ENCODE data around the gene NFATC2. TPM values are rescaled to one million over a fixed set of nuclear protein-coding genes. Genes with fewer than 3 reads are reported as not detected.

NFATC2 gene
- total RNA-seq, 1 donor, result 0.36 TPM

GRCh38 chr20:51460163-51460562 is 82.4 kb downstream of the NFATC2 start:
- no peak for TF ChIP-seq CTCF (IDR thresholded peaks at IDR 0.05; ENCODE audit: extremely low read depth, low read depth, low read length)
- H3K9me3 ChIP-seq (ENCODE audit: low read depth, low read length), result no peaks in the 10 kb centered on the region

GRCh38 chr20:51458751-51459439 is 83.6 kb downstream of the NFATC2 start:
- H3K27ac ChIP-seq (ENCODE audit: low read depth, low read length), result no peak overlapping the region
- no peaks in the 10 kb centered on the region for H3K79me2 ChIP-seq (ENCODE audit: insufficient read depth, low read length)
- no peak for TF ChIP-seq CTCF (IDR thresholded peaks at IDR 0.05; ENCODE audit: extremely low read depth, low read depth, low read length)
- no peak overlapping the region for H3K4me3 ChIP-seq (ENCODE audit: insufficient read depth, low read length)
- no peak overlapping the region for H2AFZ ChIP-seq (ENCODE audit: low read length)
- H4K20me1 ChIP-seq (ENCODE audit: insufficient read depth, low read length), result no peaks in the 10 kb centered on the region
- no peak for DNase-seq (ENCODE audit: insufficient read length, low spot score, missing footprints)
- no peaks in the 10 kb centered on the region for H3K36me3 ChIP-seq (ENCODE audit: insufficient read depth, low read length)
- H3K4me1 ChIP-seq (ENCODE audit: insufficient read depth, low read length), result peaks cover 21% of the 10 kb centered on the region
- H3K9me3 ChIP-seq (ENCODE audit: low read depth, low read length), result no peaks in the 10 kb centered on the region
- H3K27me3 ChIP-seq (ENCODE audit: insufficient read depth, low read length), result no peaks in the 10 kb centered on the region
- no peak overlapping the region for H3K4me2 ChIP-seq (ENCODE audit: insufficient read depth, low read length)

More at GRCh38 chr20:51460163-51460562, 82.4 kb downstream of the NFATC2 start:
- Histone ChIP-seq H3K4me3 (ENCODE audit: insufficient read depth, low read length) (no peak overlapping the region), H3K27ac (ENCODE audit: low read depth, low read length) (no peak overlapping the region), H3K27me3 (ENCODE audit: insufficient read depth, low read length) (no peaks in the 10 kb centered on the region), H3K36me3 (ENCODE audit: insufficient read depth, low read length) (no peaks in the 10 kb centered on the region), H4K20me1 (ENCODE audit: insufficient read depth, low read length) (no peaks in the 10 kb centered on the region), H3K4me2 (ENCODE audit: insufficient read depth, low read length) (no peak overlapping the region), H3K79me2 (ENCODE audit: insufficient read depth, low read length) (no peaks in the 10 kb centered on the region), H3K4me1 (ENCODE audit: insufficient read depth, low read length) (peaks cover 21% of the 10 kb centered on the region), H2AFZ (ENCODE audit: low read length) (no peak overlapping the region)
- no peak for DNase-seq (ENCODE audit: insufficient read length, low spot score, missing footprints)

- no peak overlapping the region for H3K4me2 ChIP-seq (ENCODE audit: insufficient read depth, low read length)
- no peaks in the 10 kb centered on the region for H3K79me2 ChIP-seq (ENCODE audit: insufficient read depth, low read length)
Measured at GRCh38 chr20:51457533-51457932, 85.0 kb downstream of the NFATC2 start.

More at GRCh38 chr20:51457533-51457932, 85.0 kb downstream of the NFATC2 start:
- no peaks in the 10 kb centered on the region for H3K9me3 ChIP-seq (ENCODE audit: low read depth, low read length)
- H2AFZ ChIP-seq (ENCODE audit: low read length), result no peak overlapping the region
- H3K27me3 ChIP-seq (ENCODE audit: insufficient read depth, low read length), result no peaks in the 10 kb centered on the region
- H3K4me1 ChIP-seq (ENCODE audit: insufficient read depth, low read length), result peaks cover 13% of the 10 kb centered on the region
- DNase-seq (ENCODE audit: insufficient read length, low spot score, missing footprints), result no peak
- H3K27ac ChIP-seq (ENCODE audit: low read depth, low read length), result no peak overlapping the region
- H4K20me1 ChIP-seq (ENCODE audit: insufficient read depth, low read length), result no peaks in the 10 kb centered on the region
- no peak overlapping the region for H3K4me3 ChIP-seq (ENCODE audit: insufficient read depth, low read length)
- TF ChIP-seq CTCF (IDR thresholded peaks at IDR 0.05; ENCODE audit: extremely low read depth, low read depth, low read length), result no peak
- no peaks in the 10 kb centered on the region for H3K36me3 ChIP-seq (ENCODE audit: insufficient read depth, low read length)
